ENCODE data around the gene RPS14. TPM values are rescaled to one million over a fixed set of nuclear protein-coding genes. Genes with fewer than 3 reads are reported as not detected.
"Not testable (repeated sequence)": the region's sequence is repeated elsewhere in the genome, so short reads cannot be mapped to it uniquely, and the experiment has no call there.

RPS14 gene
- total RNA-seq, 1 donor from 2014 or later = 1,941 TPM

- no peak overlapping the region for H3K27ac Mint-ChIP-seq
- H3K4me3 Mint-ChIP-seq (ENCODE audit: low read depth) = no peak overlapping the region
- DNase-seq (ENCODE audit: low spot score, unreplicated experiment) = no peak
Measured at GRCh38 chr5:150422075-150422474, 27.5 kb downstream of the RPS14 start.

GRCh38 chr5:150419630-150420270 lies 29.8 kb downstream of the RPS14 start:
- no peak for TF ChIP-seq CTCF (IDR thresholded peaks at IDR 0.05; ENCODE audit: unreplicated experiment)
- no peak overlapping the region for H3K27ac Mint-ChIP-seq
- H3K4me1 Mint-ChIP-seq (ENCODE audit: low read depth) = no peaks in the 10 kb centered on the region
- H3K4me3 Mint-ChIP-seq (ENCODE audit: low read depth) = no peak overlapping the region
- H3K9me3 Mint-ChIP-seq (ENCODE audit: low read depth) = no peaks in the 10 kb centered on the region
- H3K27me3 Mint-ChIP-seq = peaks cover 6% of the 10 kb centered on the region
- no peak for DNase-seq (ENCODE audit: low spot score, unreplicated experiment)
- H3K36me3 Mint-ChIP-seq (ENCODE audit: insufficient read depth) = no peaks in the 10 kb centered on the region

More at GRCh38 chr5:150422075-150422474, 27.5 kb downstream of the RPS14 start:
- Mint-ChIP-seq H3K4me1 (ENCODE audit: low read depth) (no peaks in the 10 kb centered on the region), H3K9me3 (ENCODE audit: low read depth) (no peaks in the 10 kb centered on the region), H3K27me3 (peaks cover 7% of the 10 kb centered on the region), H3K36me3 (ENCODE audit: insufficient read depth) (no peaks in the 10 kb centered on the region)
- TF ChIP-seq CTCF (IDR thresholded peaks at IDR 0.05; ENCODE audit: unreplicated experiment) = no peak

GRCh38 chr5:150413902-150414790 lies 35.4 kb downstream of the RPS14 start:
- not testable (repeated sequence) for H3K9me3 Mint-ChIP-seq (ENCODE audit: low read depth); DNase-seq (ENCODE audit: low spot score, unreplicated experiment); H3K36me3 Mint-ChIP-seq (ENCODE audit: insufficient read depth); H3K27me3 Mint-ChIP-seq; H3K4me3 Mint-ChIP-seq (ENCODE audit: low read depth); H3K27ac Mint-ChIP-seq
- H3K4me1 Mint-ChIP-seq (ENCODE audit: low read depth) = peaks cover 21% of the 10 kb centered on the region

- H3K4me3 Mint-ChIP-seq (ENCODE audit: low read depth) = no peak overlapping the region
- no peak for TF ChIP-seq CTCF (IDR thresholded peaks at IDR 0.05; ENCODE audit: unreplicated experiment)
- no peaks in the 10 kb centered on the region for H3K36me3 Mint-ChIP-seq (ENCODE audit: insufficient read depth)
- H3K4me1 Mint-ChIP-seq (ENCODE audit: low read depth) = peaks cover 21% of the 10 kb centered on the region
- H3K27ac Mint-ChIP-seq = peak overlapping the region; percentile 88
- DNase-seq (ENCODE audit: low spot score, unreplicated experiment) = no peak
- no peaks in the 10 kb centered on the region for H3K9me3 Mint-ChIP-seq (ENCODE audit: low read depth)
- H3K27me3 Mint-ChIP-seq = no peaks in the 10 kb centered on the region
Measured at GRCh38 chr5:150413176-150413901, 36.2 kb downstream of the RPS14 start.

GRCh38 chr5:150412319-150413175 lies 37.0 kb downstream of the RPS14 start, which contains the start of gene CD74:
CD74 (minus strand) TSS chr5:150412910; CDS start chr5:150412749, 161 bp downstream.
- Mint-ChIP-seq H3K27me3 (no peaks in the 10 kb centered on the region), H3K36me3 (ENCODE audit: insufficient read depth) (no peaks in the 10 kb centered on the region), H3K4me1 (ENCODE audit: low read depth) (peaks cover 21% of the 10 kb centered on the region), H3K4me3 (ENCODE audit: low read depth) (peak within 1 kb of the TSS; percentile 77), H3K9me3 (ENCODE audit: low read depth) (no peaks in the 10 kb centered on the region), H3K27ac (peak within 1 kb of the TSS; percentile 88)
- TF ChIP-seq CTCF (IDR thresholded peaks at IDR 0.05; ENCODE audit: unreplicated experiment) = no peak
- peak; percentile 50 for DNase-seq (ENCODE audit: low spot score, unreplicated experiment)
